Mucosa of stomach (tissue), 1 donor: ENCODE data around the gene WDR83.
"Not testable (repeated sequence)": the region's sequence is repeated elsewhere in the genome, so short reads cannot be mapped to it uniquely, and the experiment has no call there.

Experiments
- H3K27me3 ChIP-seq: one replicate; pipeline ENCODE4 v1.7.0; 2013; ENCODE audit warnings: mild to moderate bottlenecking, low read length; ENCODE audit not compliant: control insufficient read depth, insufficient read depth
- H3K36me3 ChIP-seq: one replicate; pipeline ENCODE4 v1.7.0; 2013; ENCODE audit warnings: low read length; ENCODE audit not compliant: control insufficient read depth, insufficient read depth
- H3K4me1 ChIP-seq: one replicate; pipeline ENCODE4 v1.7.0; 2013; ENCODE audit warnings: mild to moderate bottlenecking, low read length; ENCODE audit not compliant: control insufficient read depth, insufficient read depth
- H3K4me3 ChIP-seq: one replicate; pipeline ENCODE4 v1.7.0; 2013; ENCODE audit warnings: low read length
- H3K9ac ChIP-seq: one replicate; pipeline ENCODE4 v1.7.0; 2013; ENCODE audit warnings: mild to moderate bottlenecking, low read length, moderate library complexity
- H3K9me3 ChIP-seq: one replicate; pipeline ENCODE4 v1.7.0; 2013; ENCODE audit warnings: mild to moderate bottlenecking, low read length, moderate library complexity; ENCODE audit not compliant: control insufficient read depth
- donor health status: Pancreatic carcinoma.

Gene WDR83

GRCh38 chr19:12641456-12641855, 25.2 kb upstream of the WDR83 start:
- H3K36me3 ChIP-seq: no peaks in the 10 kb centered on the region

GRCh38 chr19:12642506-12642905, 24.1 kb upstream of the WDR83 start:
- peaks cover 9% of the 10 kb centered on the region for H3K4me1 ChIP-seq
- H3K9me3 ChIP-seq: no peaks in the 10 kb centered on the region
- H3K9ac ChIP-seq: no peak overlapping the region
- H3K36me3 ChIP-seq: no peaks in the 10 kb centered on the region
- H3K27me3 ChIP-seq: no peaks in the 10 kb centered on the region
- H3K4me3 ChIP-seq: no peak overlapping the region

More at GRCh38 chr19:12641456-12641855, 25.2 kb upstream of the WDR83 start:
- H3K4me1 ChIP-seq: peaks cover 9% of the 10 kb centered on the region
- H3K27me3 ChIP-seq: no peaks in the 10 kb centered on the region
- no peak overlapping the region for H3K9ac ChIP-seq
- H3K4me3 ChIP-seq: no peak overlapping the region
- H3K9me3 ChIP-seq: no peaks in the 10 kb centered on the region

GRCh38 chr19:12643716-12644115, 22.9 kb upstream of the WDR83 start:
- H3K36me3 ChIP-seq, H3K27me3 ChIP-seq, H3K9me3 ChIP-seq, H3K9ac ChIP-seq, H3K4me3 ChIP-seq: not testable (repeated sequence)
- peaks cover 18% of the 10 kb centered on the region for H3K4me1 ChIP-seq

- Histone ChIP-seq H3K36me3 (no peaks in the 10 kb centered on the region), H3K4me3 (no peak overlapping the region), H3K9ac (no peak overlapping the region), H3K9me3 (no peaks in the 10 kb centered on the region), H3K4me1 (peaks cover 9% of the 10 kb centered on the region), H3K27me3 (no peaks in the 10 kb centered on the region)
Observed at GRCh38 chr19:12646551-12646950, 20.1 kb upstream of the WDR83 start.

DNA sequence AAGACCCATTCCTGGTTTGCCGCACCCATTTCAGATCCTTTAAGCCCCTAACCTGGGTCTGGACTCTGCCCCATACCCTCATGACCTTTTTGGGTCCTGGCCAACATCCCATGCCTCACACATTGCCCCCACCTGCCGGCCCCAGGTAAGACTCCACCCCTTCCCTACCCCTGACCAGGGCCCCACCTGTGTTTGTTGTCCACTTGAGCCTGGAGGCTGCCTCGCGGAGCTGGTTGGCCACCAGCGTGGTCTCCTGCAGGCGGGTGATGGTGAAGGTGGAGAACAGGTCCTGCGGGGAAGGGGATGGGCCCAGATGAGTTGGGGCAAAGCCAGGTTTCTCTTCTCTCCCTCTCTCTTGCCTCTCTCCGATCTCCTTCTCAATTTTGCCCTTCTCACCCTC, 19.6 kb upstream of the WDR83 start:
- H3K27me3 ChIP-seq: no peaks in the 10 kb centered on the region
- no peaks in the 10 kb centered on the region for H3K36me3 ChIP-seq
- no peaks in the 10 kb centered on the region for H3K9me3 ChIP-seq
- H3K4me1 ChIP-seq: peaks cover 9% of the 10 kb centered on the region
- no peak overlapping the region for H3K9ac ChIP-seq
- H3K4me3 ChIP-seq: no peak overlapping the region

DNA sequence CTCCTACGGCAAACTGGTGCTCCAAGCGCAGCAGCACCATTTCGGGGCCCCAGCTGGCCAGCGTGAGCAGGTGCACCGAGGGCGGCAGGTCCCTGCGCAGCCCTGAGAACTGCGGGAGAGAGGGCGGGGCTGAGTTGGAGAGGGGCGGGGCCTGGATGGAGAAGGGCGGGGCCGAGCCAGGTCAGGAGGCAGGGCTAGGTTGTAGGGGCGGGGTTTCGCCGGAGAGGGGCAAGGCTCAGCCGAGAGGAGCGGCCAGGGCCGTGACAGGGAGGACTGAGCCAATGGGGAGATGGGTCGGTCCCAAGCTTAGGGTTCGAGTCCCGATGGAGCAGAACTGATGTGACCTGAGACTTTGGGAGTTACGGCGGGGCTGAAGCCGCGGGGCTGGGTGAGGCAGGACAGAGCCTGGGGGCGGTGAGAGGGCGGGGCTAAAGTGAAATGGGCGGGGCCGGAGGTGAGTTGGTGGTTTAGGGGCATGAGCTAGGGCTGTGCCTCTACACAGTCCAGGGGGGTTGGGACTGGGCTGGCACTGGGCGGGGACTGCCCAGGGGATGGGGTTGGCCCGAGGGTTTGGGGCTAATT, 19.0 kb upstream of the WDR83 start:
- no peak overlapping the region for H3K4me3 ChIP-seq
- H3K36me3 ChIP-seq: no peaks in the 10 kb centered on the region
- H3K9me3 ChIP-seq: no peaks in the 10 kb centered on the region
- no peak overlapping the region for H3K9ac ChIP-seq
- H3K27me3 ChIP-seq: no peaks in the 10 kb centered on the region
- H3K4me1 ChIP-seq: peaks cover 9% of the 10 kb centered on the region

DNA sequence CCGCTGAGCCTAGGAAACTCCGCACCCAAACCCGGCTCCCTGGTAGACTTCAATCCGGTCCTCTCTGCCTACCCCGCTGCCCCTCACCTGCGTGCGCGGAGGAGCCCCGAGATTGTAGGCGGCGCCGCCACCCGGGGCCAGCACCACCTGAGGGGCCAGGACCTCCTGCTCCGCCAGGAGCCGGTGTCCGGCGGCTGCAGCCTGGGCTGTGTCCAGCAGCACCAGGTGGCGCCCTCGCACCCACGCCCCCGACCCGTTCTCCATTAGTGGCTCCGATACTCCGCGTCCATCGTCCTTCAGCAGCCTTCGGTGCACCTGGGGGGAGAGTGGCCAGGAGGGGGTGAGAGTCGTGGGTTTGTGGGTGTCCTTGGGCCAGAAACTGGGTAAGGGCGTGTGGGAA, 18.5 kb upstream of the WDR83 start:
- H3K36me3 ChIP-seq: no peaks in the 10 kb centered on the region
- no peaks in the 10 kb centered on the region for H3K27me3 ChIP-seq
- H3K4me1 ChIP-seq: peaks cover 9% of the 10 kb centered on the region
- H3K4me3 ChIP-seq: no peak overlapping the region
- H3K9me3 ChIP-seq: no peaks in the 10 kb centered on the region
- no peak overlapping the region for H3K9ac ChIP-seq

GRCh38 chr19:12649941-12650340, 16.7 kb upstream of the WDR83 start:
- Histone ChIP-seq H3K9ac (no peak overlapping the region), H3K27me3 (no peaks in the 10 kb centered on the region), H3K4me1 (peaks cover 9% of the 10 kb centered on the region), H3K4me3 (no peak overlapping the region), H3K9me3 (no peaks in the 10 kb centered on the region), H3K36me3 (no peaks in the 10 kb centered on the region)

DNA sequence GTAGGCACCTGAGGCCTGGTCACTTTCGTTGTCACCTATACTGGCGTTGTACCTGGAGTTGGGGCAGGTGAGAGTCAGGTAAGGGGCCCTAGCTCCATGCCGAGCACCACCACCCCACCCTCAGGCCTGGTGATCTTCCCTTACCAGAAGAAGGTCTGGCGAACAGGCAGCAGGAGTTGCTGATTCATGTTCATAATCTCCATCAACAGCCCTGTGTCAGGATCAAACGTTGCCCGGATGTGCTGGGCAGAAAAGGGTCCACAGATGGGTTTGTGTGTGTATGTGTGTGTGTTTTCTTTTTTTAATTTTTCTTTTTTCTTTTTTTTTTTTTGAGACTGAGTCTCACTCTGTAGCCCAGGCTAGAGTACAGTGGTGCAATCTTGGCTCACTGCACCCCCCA, 14.4 kb upstream of the WDR83 start:
- Histone ChIP-seq H3K36me3 (no peaks in the 10 kb centered on the region), H3K4me3 (no peak overlapping the region), H3K27me3 (no peaks in the 10 kb centered on the region)

DNA sequence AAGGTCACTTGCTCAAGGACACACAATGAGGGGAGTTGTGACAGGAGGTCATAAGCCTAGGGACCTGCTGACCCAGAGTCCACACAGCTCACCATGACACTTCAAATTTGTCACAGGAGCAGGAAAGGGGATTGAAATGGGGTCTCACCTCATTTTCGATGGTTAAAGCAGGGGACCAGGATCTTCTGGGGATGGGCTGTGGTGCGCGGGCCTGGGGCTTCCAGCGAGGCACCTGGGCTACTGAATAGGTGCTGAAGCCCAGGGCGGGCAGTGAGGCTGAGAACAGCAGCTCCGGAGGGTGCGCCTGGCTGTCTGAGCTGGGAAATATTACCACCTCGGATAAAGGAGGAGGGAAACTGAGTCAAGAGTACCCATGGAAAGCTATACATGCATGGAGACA, 11.1 kb upstream of the WDR83 start:
- no peak overlapping the region for H3K4me3 ChIP-seq
- H3K4me1 ChIP-seq: no peaks in the 10 kb centered on the region
- H3K36me3 ChIP-seq: no peaks in the 10 kb centered on the region
- H3K9me3 ChIP-seq: no peaks in the 10 kb centered on the region
- no peak overlapping the region for H3K9ac ChIP-seq
- H3K27me3 ChIP-seq: no peaks in the 10 kb centered on the region

More for the DNA sequence above, 14.4 kb upstream of the WDR83 start:
- Histone ChIP-seq H3K4me1 (peaks cover 9% of the 10 kb centered on the region), H3K9ac (no peak overlapping the region), H3K9me3 (no peaks in the 10 kb centered on the region)

DNA sequence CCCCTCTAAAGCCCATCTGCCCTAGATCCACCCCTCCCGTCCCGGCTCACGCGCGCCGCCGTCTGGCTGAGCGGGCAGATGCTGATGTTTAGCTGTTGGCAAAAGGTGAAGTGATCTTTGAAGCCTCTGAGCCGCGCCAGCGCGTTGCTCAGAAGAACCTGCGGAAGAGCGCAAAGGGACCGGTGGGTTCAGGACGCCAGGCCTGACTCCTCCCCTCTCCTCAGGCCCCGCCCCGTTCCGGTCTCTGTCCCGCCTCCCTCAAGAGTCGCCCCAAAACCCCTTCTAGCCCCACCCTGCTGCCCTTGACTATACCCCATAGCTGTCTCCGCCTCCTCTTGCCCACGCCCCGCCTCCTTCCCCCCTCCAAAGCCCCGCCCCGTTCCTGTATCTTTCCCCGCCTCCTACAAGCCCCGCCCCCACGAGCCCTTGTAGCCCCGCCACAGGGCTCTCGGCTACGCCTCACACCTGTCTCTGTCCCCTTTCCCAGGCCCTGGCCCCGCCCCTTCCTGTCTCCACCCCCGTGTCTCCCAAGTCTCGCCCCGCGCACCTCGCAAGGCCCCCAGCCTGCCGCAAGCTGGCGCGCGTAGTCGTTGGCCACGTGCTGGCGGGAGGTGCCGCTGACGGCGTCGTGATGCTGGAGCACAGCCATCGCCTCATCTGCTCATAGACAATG, 9.6 kb upstream of the WDR83 start:
- Histone ChIP-seq H3K4me1 (no peaks in the 10 kb centered on the region), H3K4me3 (no peak overlapping the region), H3K9ac (no peak overlapping the region), H3K9me3 (no peaks in the 10 kb centered on the region), H3K27me3 (no peaks in the 10 kb centered on the region), H3K36me3 (no peaks in the 10 kb centered on the region)

DNA sequence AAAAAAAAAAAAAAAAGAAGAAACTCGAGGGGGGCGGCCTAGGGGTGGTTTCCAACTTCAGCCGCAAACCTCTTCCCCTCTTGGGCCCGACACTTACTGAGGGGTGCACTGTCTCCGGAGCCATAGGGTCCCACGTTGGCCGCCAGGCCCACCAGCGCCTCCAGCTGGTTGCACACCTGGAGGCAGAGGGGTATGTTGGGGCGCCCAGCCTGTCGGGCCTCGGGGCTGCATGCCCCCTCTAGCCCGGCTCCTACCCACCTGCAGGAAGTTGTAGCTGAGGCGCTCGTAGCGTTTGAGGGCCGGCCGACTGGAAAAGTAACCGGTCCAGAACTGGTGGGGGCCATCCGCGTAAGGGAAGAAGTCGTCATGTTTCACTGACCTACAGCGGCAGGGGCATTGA, 8.6 kb upstream of the WDR83 start:
- Histone ChIP-seq H3K36me3 (no peaks in the 10 kb centered on the region), H3K9me3 (no peaks in the 10 kb centered on the region), H3K4me3 (no peak overlapping the region), H3K27me3 (no peaks in the 10 kb centered on the region), H3K9ac (no peak overlapping the region), H3K4me1 (no peaks in the 10 kb centered on the region)

DNA sequence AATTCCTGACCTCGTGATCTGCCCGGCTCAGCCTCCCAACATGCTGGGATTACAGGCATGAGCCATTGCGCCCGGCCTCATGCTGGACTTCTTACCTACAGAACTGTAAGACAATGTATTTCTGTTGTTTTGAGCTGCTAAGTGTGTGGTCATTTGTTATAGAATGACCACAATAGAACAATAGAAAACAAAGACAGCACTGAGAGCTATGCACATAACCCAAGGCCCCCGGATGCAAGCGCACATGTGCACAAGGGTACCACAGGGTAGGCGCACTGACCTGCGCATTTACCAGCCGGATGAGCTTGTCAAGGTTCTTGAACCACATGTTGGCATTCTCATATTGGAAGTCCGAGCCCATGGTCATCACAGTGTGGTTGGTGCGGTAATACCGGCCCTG, 5.6 kb upstream of the WDR83 start:
- Histone ChIP-seq H3K27me3 (no peaks in the 10 kb centered on the region), H3K4me1 (peaks cover 9% of the 10 kb centered on the region), H3K9ac (no peak overlapping the region), H3K9me3 (no peaks in the 10 kb centered on the region), H3K36me3 (no peaks in the 10 kb centered on the region), H3K4me3 (no peak overlapping the region)
